HG02588 (cell line): Measurements from ENCODE around the gene EIF4G1.

Experiments
- ATAC-seq: cut with Tn5 transposase; IDR thresholded peaks from one replicate; pipeline ENCODE4 v1.9.1; 2021; ENCODE audit warnings: mild to moderate bottlenecking, moderate library complexity; ENCODE audit not compliant: unreplicated experiment

The EIF4G1 gene

GRCh38 chr3:184300378-184300720 is 14.1 kb upstream of the EIF4G1 start:
- ATAC-seq = no peak

DNA sequence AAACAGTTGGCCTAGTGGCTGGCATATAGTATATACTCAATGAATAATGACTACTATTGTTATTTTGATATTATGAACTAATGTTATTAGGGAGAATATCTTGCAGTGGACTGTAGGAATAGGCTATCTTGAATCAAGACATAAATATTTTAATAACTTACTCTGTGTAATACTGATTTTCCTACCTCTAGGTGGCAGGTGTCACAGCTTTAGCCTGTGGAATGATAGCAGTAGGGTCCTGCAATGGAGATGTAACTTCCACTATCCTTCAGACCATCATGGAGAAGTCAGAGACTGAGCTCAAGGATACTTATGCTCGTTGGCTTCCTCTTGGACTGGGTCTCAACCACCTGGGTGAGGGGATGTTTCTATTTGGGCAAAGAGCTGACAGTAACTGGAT is 8.8 kb upstream of the EIF4G1 start:
- no peak for ATAC-seq

GRCh38 chr3:184306341-184306972 is 7.9 kb upstream of the EIF4G1 start:
- ATAC-seq = no peak

DNA sequence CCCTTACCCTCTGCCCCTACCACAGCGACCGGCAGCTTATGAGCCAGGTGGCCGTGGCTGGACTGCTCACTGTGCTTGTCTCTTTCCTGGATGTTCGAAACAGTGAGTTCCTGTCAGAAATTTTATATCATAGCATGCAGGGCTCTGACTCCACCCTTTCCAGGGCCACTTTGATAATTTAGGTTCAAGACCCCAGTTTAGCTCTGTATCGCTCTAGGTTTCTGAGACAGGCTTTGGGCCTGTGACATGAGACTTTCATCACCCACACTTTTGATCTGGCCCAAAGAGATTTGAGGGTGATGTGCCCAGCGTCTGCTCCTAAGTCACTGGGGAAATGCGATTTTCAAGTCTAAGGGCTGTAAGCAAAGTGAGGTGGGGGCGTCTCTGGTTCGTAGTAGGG is 6.5 kb upstream of the EIF4G1 start:
- no peak for ATAC-seq

DNA sequence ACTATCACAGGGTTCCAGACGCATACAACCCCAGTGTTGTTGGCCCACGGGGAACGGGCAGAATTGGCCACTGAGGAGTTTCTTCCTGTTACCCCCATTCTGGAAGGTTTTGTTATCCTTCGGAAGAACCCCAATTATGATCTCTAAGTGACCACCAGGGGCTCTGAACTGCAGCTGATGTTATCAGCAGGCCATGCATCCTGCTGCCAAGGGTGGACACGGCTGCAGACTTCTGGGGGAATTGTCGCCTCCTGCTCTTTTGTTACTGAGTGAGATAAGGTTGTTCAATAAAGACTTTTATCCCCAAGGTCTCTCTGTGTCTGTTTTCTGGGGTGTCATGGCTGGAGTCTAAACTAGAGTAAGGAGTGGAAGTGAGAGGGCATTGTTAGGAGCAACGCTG is 5.7 kb upstream of the EIF4G1 start:
- no peak for ATAC-seq

DNA sequence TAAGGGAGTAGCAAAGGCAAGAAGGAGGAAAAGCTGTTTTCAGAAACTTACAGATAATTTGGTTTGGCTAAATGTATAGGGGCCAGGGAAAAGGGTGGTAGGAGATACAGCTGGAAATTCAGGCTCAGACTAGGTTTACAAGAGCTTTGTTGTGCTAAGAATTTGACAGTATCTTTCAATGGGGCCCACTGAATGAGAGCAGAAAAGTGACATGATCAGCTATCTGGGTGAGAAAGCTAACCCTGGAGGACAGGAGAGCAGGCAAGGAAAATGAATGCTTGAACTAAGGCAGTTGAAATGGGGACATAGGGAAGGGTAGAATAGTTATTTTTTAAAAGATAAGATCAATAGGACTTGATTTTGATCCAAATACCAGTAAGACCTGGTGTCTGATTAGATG is 2.8 kb upstream of the EIF4G1 start:
- ATAC-seq = no peak

DNA sequence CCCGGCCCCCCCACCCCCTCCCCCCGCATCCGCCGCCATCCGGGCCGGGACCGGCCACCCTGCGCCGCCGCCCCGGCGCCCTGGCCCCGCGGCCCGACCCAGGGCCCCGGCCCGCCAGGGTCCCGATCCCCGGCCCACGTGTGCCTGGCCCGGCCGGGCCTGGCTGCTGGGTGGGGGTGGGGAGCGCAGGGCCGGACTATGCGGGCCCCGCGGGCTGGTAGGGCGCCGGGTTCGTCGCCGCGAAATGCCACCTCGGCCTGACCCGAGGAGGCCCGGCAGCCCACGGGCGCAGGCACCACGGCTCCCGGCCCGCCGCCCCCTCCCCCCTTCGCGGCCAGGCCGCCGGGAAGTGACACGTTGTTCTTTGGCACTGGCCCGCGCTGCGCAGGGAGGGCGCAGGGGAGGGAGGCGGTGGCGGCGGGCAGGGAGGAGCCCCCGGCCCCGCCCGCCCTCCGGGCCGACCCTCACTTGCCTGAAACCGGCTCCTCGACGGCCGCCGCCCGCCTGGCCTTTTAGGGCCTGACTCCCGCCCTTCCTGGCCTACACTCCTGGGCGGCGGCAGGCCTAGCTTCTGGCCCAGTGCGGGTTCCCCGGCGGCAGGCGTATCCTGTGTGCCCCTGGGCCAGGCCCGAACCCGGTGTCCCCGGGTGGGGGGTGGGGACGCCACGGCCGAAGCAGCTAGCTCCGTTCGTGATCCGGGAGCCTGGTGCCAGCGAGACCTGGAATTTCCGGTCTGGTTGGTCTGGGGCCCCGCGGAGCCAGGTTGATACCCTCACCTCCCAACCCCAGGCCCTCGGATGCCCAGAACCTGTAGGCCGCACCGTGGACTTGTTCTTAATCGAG is 515 bp downstream of the EIF4G1 start:
- peak; percentile 44 for ATAC-seq

DNA sequence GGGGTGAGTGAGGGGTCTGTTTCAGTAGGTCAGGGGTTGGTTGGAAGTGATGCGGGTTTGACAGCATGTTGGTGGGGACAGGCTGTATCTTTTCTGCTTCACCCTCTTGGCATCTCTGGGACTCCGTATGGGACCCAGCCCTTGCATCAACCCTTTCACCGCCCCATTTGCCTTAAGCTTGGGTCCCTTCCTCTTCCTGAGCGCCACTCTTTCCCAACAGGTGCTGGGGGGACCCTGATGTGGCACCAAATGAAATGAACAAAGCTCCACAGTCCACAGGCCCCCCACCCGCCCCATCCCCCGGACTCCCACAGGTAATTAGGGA is 1.1 kb downstream of the EIF4G1 start:
- ATAC-seq = no peak

- no peak for ATAC-seq
Measured at GRCh38 chr3:184315871-184316661, 1.7 kb downstream of the EIF4G1 start.

- no peak for ATAC-seq
Measured at GRCh38 chr3:184316792-184317191, 2.4 kb downstream of the EIF4G1 start.

DNA sequence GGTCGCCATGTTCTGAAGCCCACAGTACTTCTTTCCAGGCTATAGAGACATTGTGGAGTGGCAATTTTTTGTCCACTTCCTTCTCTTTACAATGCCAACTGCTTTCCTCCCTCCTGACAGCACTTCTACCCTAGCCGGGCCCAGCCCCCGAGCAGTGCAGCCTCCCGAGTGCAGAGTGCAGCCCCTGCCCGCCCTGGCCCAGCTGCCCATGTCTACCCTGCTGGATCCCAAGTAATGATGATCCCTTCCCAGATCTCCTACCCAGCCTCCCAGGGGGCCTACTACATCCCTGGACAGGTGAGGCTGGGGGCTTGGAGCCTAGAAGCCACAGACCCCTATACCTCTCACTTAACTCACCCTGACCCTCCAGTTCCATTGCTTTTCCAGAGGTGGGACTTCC is 2.8 kb downstream of the EIF4G1 start:
- ATAC-seq = no peak

GRCh38 chr3:184320104-184320445 is 5.7 kb downstream of the EIF4G1 start:
- no peak for ATAC-seq

DNA sequence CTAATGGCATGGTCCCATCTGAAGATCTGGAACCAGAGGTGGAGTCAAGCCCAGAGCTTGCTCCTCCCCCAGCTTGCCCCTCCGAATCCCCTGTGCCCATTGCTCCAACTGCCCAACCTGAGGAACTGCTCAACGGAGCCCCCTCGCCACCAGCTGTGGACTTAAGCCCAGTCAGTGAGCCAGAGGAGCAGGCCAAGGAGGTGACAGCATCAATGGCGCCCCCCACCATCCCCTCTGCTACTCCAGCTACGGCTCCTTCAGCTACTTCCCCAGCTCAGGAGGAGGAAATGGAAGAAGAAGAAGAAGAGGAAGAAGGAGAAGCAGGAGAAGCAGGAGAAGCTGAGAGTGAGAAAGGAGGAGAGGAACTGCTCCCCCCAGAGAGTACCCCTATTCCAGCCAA is 7.3 kb downstream of the EIF4G1 start:
- ATAC-seq = no peak

- ATAC-seq = no peak
Measured at GRCh38 chr3:184322731-184323487, 8.5 kb downstream of the EIF4G1 start.

GRCh38 chr3:184323696-184324095 is 9.3 kb downstream of the EIF4G1 start:
- ATAC-seq = no peak

DNA sequence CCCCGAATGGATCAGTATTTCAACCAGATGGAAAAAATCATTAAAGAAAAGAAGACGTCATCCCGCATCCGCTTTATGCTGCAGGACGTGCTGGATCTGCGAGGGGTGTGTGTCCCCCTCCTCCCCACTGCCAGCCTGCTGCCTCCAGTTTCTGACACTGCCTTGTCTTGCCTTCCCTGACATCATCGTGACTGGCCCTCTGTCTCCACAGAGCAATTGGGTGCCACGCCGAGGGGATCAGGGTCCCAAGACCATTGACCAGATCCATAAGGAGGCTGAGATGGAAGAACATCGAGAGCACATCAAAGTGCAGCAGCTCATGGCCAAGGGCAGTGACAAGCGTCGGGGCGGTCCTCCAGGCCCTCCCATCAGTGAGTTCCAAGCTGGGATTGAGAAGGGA is 10.9 kb downstream of the EIF4G1 start:
- ATAC-seq = no peak

- no peak for ATAC-seq
Measured at GRCh38 chr3:184325715-184326369, 11.4 kb downstream of the EIF4G1 start.

- no peak for ATAC-seq
Measured at GRCh38 chr3:184327171-184327570, 12.8 kb downstream of the EIF4G1 start.

GRCh38 chr3:184328516-184328915 is 14.1 kb downstream of the EIF4G1 start:
- ATAC-seq = no peak

- no peak for ATAC-seq
Measured at GRCh38 chr3:184332370-184333090, 18.1 kb downstream of the EIF4G1 start.
